ENCODE measurements around the gene MOB3B. TPM values are rescaled to one million over a fixed set of nuclear protein-coding genes. Genes with fewer than 3 reads are reported as not detected.

The MOB3B gene
- total RNA-seq, 1 donor from 2014 or later, result 14.0 TPM

- H3K4me2 ChIP-seq, result no peak overlapping the region
- H3K36me3 ChIP-seq, result peaks cover 6% of the 10 kb centered on the region
- Mint-ChIP-seq H3K27me3 (ENCODE audit: insufficient read depth, low read depth) (peaks cover 2% of the 10 kb centered on the region), H3K4me1 (peaks cover 26% of the 10 kb centered on the region), H3K36me3 (peaks cover 40% of the 10 kb centered on the region), H3K9me3 (no peaks in the 10 kb centered on the region), H3K27ac (no peak overlapping the region), H3K4me3 (no peak overlapping the region)
- no peak for DNase-seq (ENCODE audit: low spot score)
- H3K4me3 ChIP-seq, result no peak overlapping the region
- H3K27me3 ChIP-seq, result no peaks in the 10 kb centered on the region
- TF ChIP-seq CTCF (IDR thresholded peaks at IDR 0.05) (no peak), EZH2 (IDR thresholded peaks at IDR 0.05) (no peak), EZH2phosphoT487 (IDR thresholded peaks at IDR 0.05) (no peak)
- H2AFZ ChIP-seq (replicated peaks), result no peak overlapping the region
- H3K9ac ChIP-seq, result no peak overlapping the region
- no peak overlapping the region for H3K27ac ChIP-seq
- no peaks in the 10 kb centered on the region for H4K20me1 ChIP-seq (ENCODE audit: low read depth)
- H3F3A ChIP-seq (ENCODE audit: low read depth), result no peaks in the 10 kb centered on the region
- peaks cover 12% of the 10 kb centered on the region for H3K4me1 ChIP-seq
- no peaks in the 10 kb centered on the region for H3K9me3 ChIP-seq (ENCODE audit: low read depth)
- no peaks in the 10 kb centered on the region for H3K79me2 ChIP-seq (ENCODE audit: low read depth)
Measured at GRCh38 chr9:27539479-27540441, 10.1 kb upstream of the MOB3B start.

GRCh38 chr9:27538647-27539046, 9.0 kb upstream of the MOB3B start:
- no peak overlapping the region for H2AFZ ChIP-seq (replicated peaks)
- Mint-ChIP-seq H3K4me3 (no peak overlapping the region), H3K27me3 (ENCODE audit: insufficient read depth, low read depth) (peaks cover 2% of the 10 kb centered on the region), H3K36me3 (peaks cover 36% of the 10 kb centered on the region), H3K27ac (no peak overlapping the region), H3K9me3 (no peaks in the 10 kb centered on the region), H3K4me1 (peaks cover 26% of the 10 kb centered on the region)
- H3K9ac ChIP-seq, result no peak overlapping the region
- no peak overlapping the region for H3K4me3 ChIP-seq
- no peak overlapping the region for H3K4me2 ChIP-seq
- H3K9me3 ChIP-seq (ENCODE audit: low read depth), result no peaks in the 10 kb centered on the region
- H3K79me2 ChIP-seq (ENCODE audit: low read depth), result no peaks in the 10 kb centered on the region
- no peaks in the 10 kb centered on the region for H4K20me1 ChIP-seq (ENCODE audit: low read depth)
- H3K36me3 ChIP-seq, result no peaks in the 10 kb centered on the region
- no peak for TF ChIP-seq CTCF (IDR thresholded peaks at IDR 0.05)
- no peak overlapping the region for H3K27ac ChIP-seq
- no peak for DNase-seq (ENCODE audit: low spot score)
- H3F3A ChIP-seq (ENCODE audit: low read depth), result no peaks in the 10 kb centered on the region
- peaks cover 22% of the 10 kb centered on the region for H3K4me1 ChIP-seq
- no peaks in the 10 kb centered on the region for H3K27me3 ChIP-seq

GRCh38 chr9:27537756-27538155, 8.1 kb upstream of the MOB3B start:
- H3K36me3 ChIP-seq, result no peaks in the 10 kb centered on the region
- no peaks in the 10 kb centered on the region for H3K27me3 ChIP-seq
- H3K9ac ChIP-seq, result no peak overlapping the region
- TF ChIP-seq EZH2 (IDR thresholded peaks at IDR 0.05) (no peak), EZH2phosphoT487 (IDR thresholded peaks at IDR 0.05) (no peak), CTCF (IDR thresholded peaks at IDR 0.05) (no peak)
- H3K27ac Mint-ChIP-seq, result no peak overlapping the region
- H3K27me3 Mint-ChIP-seq (ENCODE audit: insufficient read depth, low read depth), result no peaks in the 10 kb centered on the region
- H3K4me2 ChIP-seq, result no peak overlapping the region
- H4K20me1 ChIP-seq (ENCODE audit: low read depth), result no peaks in the 10 kb centered on the region
- H3K4me1 Mint-ChIP-seq, result peaks cover 26% of the 10 kb centered on the region
- no peaks in the 10 kb centered on the region for H3K9me3 Mint-ChIP-seq
- H3K36me3 Mint-ChIP-seq, result peaks cover 29% of the 10 kb centered on the region
- no peak overlapping the region for H3K4me3 ChIP-seq
- peaks cover 22% of the 10 kb centered on the region for H3K4me1 ChIP-seq
- no peak overlapping the region for H2AFZ ChIP-seq (replicated peaks)
- no peak overlapping the region for H3K27ac ChIP-seq
- DNase-seq (ENCODE audit: low spot score), result no peak
- H3K79me2 ChIP-seq (ENCODE audit: low read depth), result no peaks in the 10 kb centered on the region
- H3K4me3 Mint-ChIP-seq, result no peak overlapping the region
- H3F3A ChIP-seq (ENCODE audit: low read depth), result no peaks in the 10 kb centered on the region
- no peaks in the 10 kb centered on the region for H3K9me3 ChIP-seq (ENCODE audit: low read depth)
